PC-9 (cell line): ENCODE data around the gene GMPPA.

Source experiments
- EZH2 ChIP-seq: fragments of 200-600 bp; sonication (generic); IDR thresholded peaks from 2 replicates; pipeline ENCODE4 v1.8.0; 2017; ENCODE audit warnings: antibody characterized with exemption, low read depth
- TF ChIP-seq, protein P1 (sequence below): fragments of 200-600 bp; sonication (generic); conservative IDR thresholded peaks from 2 replicates; pipeline ENCODE4 v1.6.1; 2017; ENCODE audit warnings: mixed run types, antibody characterized with exemption, mild to moderate bottlenecking, moderate library complexity

DNA sequence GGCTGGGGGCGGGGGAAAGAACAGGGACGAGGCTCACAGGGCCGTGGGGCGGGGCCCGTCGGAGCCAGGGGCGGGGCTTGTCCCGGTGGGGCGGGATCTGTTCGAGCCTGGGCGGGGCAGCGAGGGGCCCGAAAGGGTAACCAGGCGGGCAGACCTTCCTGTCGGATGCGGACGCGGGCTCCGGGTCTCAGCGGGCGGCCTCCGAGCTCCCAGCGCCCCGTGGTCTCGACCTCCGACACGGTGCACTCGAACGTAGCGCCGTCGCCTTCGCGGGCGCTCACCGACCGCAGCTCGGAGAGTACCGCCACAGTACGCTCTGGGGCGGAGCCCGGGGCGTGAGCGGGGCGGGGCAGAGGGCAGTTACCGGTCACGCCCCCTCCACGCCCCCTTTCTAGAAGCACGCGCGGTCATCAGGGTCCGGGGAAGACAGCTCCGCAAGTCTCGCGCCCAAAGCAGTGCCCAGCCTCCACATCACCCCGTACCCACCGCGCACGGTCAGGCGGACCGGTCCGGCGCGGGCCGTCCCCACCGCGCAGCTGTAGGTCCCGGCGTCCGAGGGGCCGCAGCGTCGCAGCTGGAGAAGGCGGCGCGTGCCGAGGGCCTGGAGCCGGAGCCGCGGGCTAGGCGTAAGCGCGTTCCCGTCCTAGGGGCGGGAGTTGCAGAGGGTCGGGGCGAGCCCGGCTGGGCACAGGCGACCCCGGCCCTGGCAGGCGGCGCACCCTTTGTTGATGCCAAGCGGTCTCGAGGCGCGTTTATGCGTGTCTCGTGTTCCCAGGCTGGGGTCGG lies 53.9 kb downstream of the GMPPA start:
- no peak for TF ChIP-seq EZH2
- TF ChIP-seq, protein P1, sequence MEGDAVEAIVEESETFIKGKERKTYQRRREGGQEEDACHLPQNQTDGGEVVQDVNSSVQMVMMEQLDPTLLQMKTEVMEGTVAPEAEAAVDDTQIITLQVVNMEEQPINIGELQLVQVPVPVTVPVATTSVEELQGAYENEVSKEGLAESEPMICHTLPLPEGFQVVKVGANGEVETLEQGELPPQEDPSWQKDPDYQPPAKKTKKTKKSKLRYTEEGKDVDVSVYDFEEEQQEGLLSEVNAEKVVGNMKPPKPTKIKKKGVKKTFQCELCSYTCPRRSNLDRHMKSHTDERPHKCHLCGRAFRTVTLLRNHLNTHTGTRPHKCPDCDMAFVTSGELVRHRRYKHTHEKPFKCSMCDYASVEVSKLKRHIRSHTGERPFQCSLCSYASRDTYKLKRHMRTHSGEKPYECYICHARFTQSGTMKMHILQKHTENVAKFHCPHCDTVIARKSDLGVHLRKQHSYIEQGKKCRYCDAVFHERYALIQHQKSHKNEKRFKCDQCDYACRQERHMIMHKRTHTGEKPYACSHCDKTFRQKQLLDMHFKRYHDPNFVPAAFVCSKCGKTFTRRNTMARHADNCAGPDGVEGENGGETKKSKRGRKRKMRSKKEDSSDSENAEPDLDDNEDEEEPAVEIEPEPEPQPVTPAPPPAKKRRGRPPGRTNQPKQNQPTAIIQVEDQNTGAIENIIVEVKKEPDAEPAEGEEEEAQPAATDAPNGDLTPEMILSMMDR, result no peak
